Duodenal mucosa (tissue), 2 donors: ENCODE data around the gene HADHA.

Experiments used
- H3K27ac ChIP-seq: one replicate; pipeline ENCODE4 v1.7.0; 2013; ENCODE audit warnings: low read depth, low read length
- H3K27me3 ChIP-seq, 2 donors: one replicate each; pipeline ENCODE4 v1.7.0; 2013; ENCODE audit warnings: low read length in 2 of 2, control low read depth in 1 of 2; ENCODE audit not compliant: insufficient read depth in 2 of 2, control insufficient read depth in 1 of 2
- H3K36me3 ChIP-seq, 2 donors: one replicate each; pipeline ENCODE4 v1.7.0; 2013; ENCODE audit warnings: low read length in 2 of 2, control low read depth in 1 of 2; ENCODE audit not compliant: insufficient read depth in 2 of 2, control insufficient read depth in 1 of 2
- H3K4me1 ChIP-seq, 2 donors: one replicate each; pipeline ENCODE4 v1.7.0; 2013; ENCODE audit warnings: low read length in 2 of 2, control low read depth in 1 of 2; ENCODE audit not compliant: insufficient read depth in 2 of 2, control insufficient read depth in 1 of 2
- H3K4me3 ChIP-seq, 2 donors: one replicate each; pipeline ENCODE4 v1.7.0; 2013; ENCODE audit warnings: low read length in 2 of 2, low read depth in 1 of 2
- H3K9ac ChIP-seq, 2 donors: one replicate each; pipeline ENCODE4 v1.7.0; 2013; ENCODE audit warnings: low read length in 2 of 2, low read depth in 1 of 2
- H3K9me3 ChIP-seq, 2 donors: one replicate each; pipeline ENCODE4 v1.7.0; 2013; ENCODE audit warnings: low read length in 2 of 2, control low read depth in 1 of 2; ENCODE audit not compliant: control insufficient read depth in 1 of 2

The HADHA gene

GRCh38 chr2:26185954-26186770 is 58.3 kb downstream of the HADHA start:
- H3K27me3 ChIP-seq: peaks cover 0 to 3% of the 10 kb centered on the region in 2 donors
- H3K9ac ChIP-seq: no peak overlapping the region
- peak overlapping the region in 1 of 2 donors; percentile 62 for H3K4me3 ChIP-seq
- peaks cover 5 to 15% of the 10 kb centered on the region in 2 donors for H3K36me3 ChIP-seq
- peaks cover 0 to 10% of the 10 kb centered on the region in 2 donors for H3K4me1 ChIP-seq
- no peak overlapping the region for H3K27ac ChIP-seq
- no peaks in the 10 kb centered on the region for H3K9me3 ChIP-seq

GRCh38 chr2:26185304-26185928 is 59.0 kb downstream of the HADHA start:
- peak overlapping the region in 1 of 2 donors; percentile 47 for H3K9ac ChIP-seq
- no peak overlapping the region for H3K27ac ChIP-seq
- peaks cover 0 to 6% of the 10 kb centered on the region in 2 donors for H3K27me3 ChIP-seq
- peaks cover 0 to 7% of the 10 kb centered on the region in 2 donors for H3K36me3 ChIP-seq
- H3K9me3 ChIP-seq: no peaks in the 10 kb centered on the region
- H3K4me1 ChIP-seq: peaks cover 0 to 10% of the 10 kb centered on the region in 2 donors
- peak overlapping the region; percentile 56 to 62 for H3K4me3 ChIP-seq

- H3K27me3 ChIP-seq: peaks cover 0 to 6% of the 10 kb centered on the region in 2 donors
- H3K9ac ChIP-seq: peak overlapping the region; percentile 18 to 63
- H3K9me3 ChIP-seq: no peaks in the 10 kb centered on the region
- no peak overlapping the region for H3K27ac ChIP-seq
- H3K36me3 ChIP-seq: peaks cover 0 to under 1% of the 10 kb centered on the region in 2 donors
- H3K4me1 ChIP-seq: peaks cover 0 to 10% of the 10 kb centered on the region in 2 donors
- peak overlapping the region; percentile 68 to 82 for H3K4me3 ChIP-seq
Measured at GRCh38 chr2:26184555-26185303, 59.7 kb downstream of the HADHA start.

- peaks cover 3 to 10% of the 10 kb centered on the region in 2 donors for H3K4me1 ChIP-seq
- no peak overlapping the region for H3K27ac ChIP-seq
- H3K27me3 ChIP-seq: peaks cover 4 to 10% of the 10 kb centered on the region in 2 donors
- peak overlapping the region; percentile 18 to 63 for H3K9ac ChIP-seq
- no peaks in the 10 kb centered on the region for H3K9me3 ChIP-seq
- no peaks in the 10 kb centered on the region for H3K36me3 ChIP-seq
- peak overlapping the region; percentile 68 to 82 for H3K4me3 ChIP-seq
Measured at GRCh38 chr2:26184121-26184520, 60.3 kb downstream of the HADHA start.

- Histone ChIP-seq H3K4me1 (peaks cover 5 to 10% of the 10 kb centered on the region in 2 donors), H3K27me3 (peaks cover 4 to 10% of the 10 kb centered on the region in 2 donors), H3K27ac (no peak overlapping the region)
Measured at GRCh38 chr2:26182887-26183630, 61.4 kb downstream of the HADHA start.

GRCh38 chr2:26182441-26182840 is 62.0 kb downstream of the HADHA start:
- Histone ChIP-seq H3K36me3 (no peaks in the 10 kb centered on the region), H3K27me3 (peaks cover 4 to 10% of the 10 kb centered on the region in 2 donors)

More at GRCh38 chr2:26182887-26183630, 61.4 kb downstream of the HADHA start:
- H3K9ac ChIP-seq: no peak overlapping the region
- no peaks in the 10 kb centered on the region for H3K36me3 ChIP-seq
- no peaks in the 10 kb centered on the region for H3K9me3 ChIP-seq
- no peak overlapping the region for H3K4me3 ChIP-seq

GRCh38 chr2:26179446-26179913 is 65.0 kb downstream of the HADHA start:
- no peaks in the 10 kb centered on the region for H3K36me3 ChIP-seq
- peaks cover 14 to 16% of the 10 kb centered on the region in 2 donors for H3K27me3 ChIP-seq
- no peaks in the 10 kb centered on the region for H3K9me3 ChIP-seq
- H3K4me1 ChIP-seq: peaks cover 2 to 5% of the 10 kb centered on the region in 2 donors
- peak overlapping the region; percentile 59 to 67 for H3K4me3 ChIP-seq
- H3K9ac ChIP-seq: no peak overlapping the region
- no peak overlapping the region for H3K27ac ChIP-seq

More at GRCh38 chr2:26182441-26182840, 62.0 kb downstream of the HADHA start:
- Histone ChIP-seq H3K27ac (no peak overlapping the region), H3K9me3 (no peaks in the 10 kb centered on the region), H3K4me3 (no peak overlapping the region), H3K9ac (no peak overlapping the region), H3K4me1 (peaks cover 5 to 10% of the 10 kb centered on the region in 2 donors)

- H3K36me3 ChIP-seq: no peaks in the 10 kb centered on the region
- H3K27ac ChIP-seq: no peak overlapping the region
- peaks cover 19 to 22% of the 10 kb centered on the region in 2 donors for H3K27me3 ChIP-seq
- peak overlapping the region; percentile 59 to 67 for H3K4me3 ChIP-seq
- peaks cover 0 to 5% of the 10 kb centered on the region in 2 donors for H3K4me1 ChIP-seq
- H3K9me3 ChIP-seq: no peaks in the 10 kb centered on the region
- H3K9ac ChIP-seq: no peak overlapping the region
Measured at GRCh38 chr2:26178746-26179436, 65.5 kb downstream of the HADHA start.

- Histone ChIP-seq H3K9ac (no peak overlapping the region), H3K36me3 (no peaks in the 10 kb centered on the region), H3K4me3 (no peak overlapping the region), H3K27me3 (peaks cover 20 to 22% of the 10 kb centered on the region in 2 donors), H3K27ac (no peak overlapping the region), H3K9me3 (no peaks in the 10 kb centered on the region), H3K4me1 (peaks cover 0 to 5% of the 10 kb centered on the region in 2 donors)
Measured at GRCh38 chr2:26178246-26178645, 66.2 kb downstream of the HADHA start.
